KMS-11 (cell line): Measurements from ENCODE around the gene CBX3.
"Not testable (repeated sequence)": the region's sequence is repeated elsewhere in the genome, so short reads cannot be mapped to it uniquely, and the experiment has no call there.

ENCODE experiments used
- H2AFZ ChIP-seq: fragments of 200-600 bp; sonication (generic); 2 replicates; pipeline ENCODE4 v1.6.1; 2016; ENCODE audit warnings: antibody characterized with exemption, mixed run types, low read depth
- H3K27ac ChIP-seq: fragments of 200-600 bp; sonication (generic); 2 replicates; pipeline ENCODE4 v1.6.1; 2016; ENCODE audit warnings: mild to moderate bottlenecking, mixed run types
- H3K27me3 ChIP-seq: fragments of 200-600 bp; sonication (generic); 2 replicates; pipeline ENCODE4 v1.6.1; 2017; ENCODE audit warnings: mild to moderate bottlenecking, low read depth, mixed run types, moderate library complexity; ENCODE audit not compliant: insufficient read depth
- H3K36me3 ChIP-seq: fragments of 200-600 bp; sonication (generic); 2 replicates; pipeline ENCODE4 v1.6.1; 2017; ENCODE audit warnings: mild to moderate bottlenecking, mixed run types; ENCODE audit not compliant: insufficient read depth
- H3K4me1 ChIP-seq: fragments of 200-600 bp; sonication (generic); 2 replicates; pipeline ENCODE4 v1.6.1; 2016; ENCODE audit warnings: mild to moderate bottlenecking, low read depth, mixed run types; ENCODE audit not compliant: poor library complexity, severe bottlenecking
- H3K4me2 ChIP-seq: fragments of 200-600 bp; sonication (generic); 2 replicates; pipeline ENCODE4 v1.7.0; 2016; ENCODE audit warnings: mild to moderate bottlenecking, mixed run types
- H3K4me3 ChIP-seq: fragments of 200-600 bp; sonication (generic); IDR thresholded peaks from 2 replicates; pipeline ENCODE4 v1.6.1; 2017; ENCODE audit warnings: low read depth, low read length, mixed read lengths; ENCODE audit not compliant: insufficient read depth
- H3K79me2 ChIP-seq: fragments of 200-600 bp; sonication (generic); 2 replicates; pipeline ENCODE4 v1.6.1; 2016; ENCODE audit warnings: low read depth, mixed run types; ENCODE audit not compliant: insufficient read depth
- H3K9ac ChIP-seq: fragments of 200-600 bp; sonication (generic); 2 replicates; pipeline ENCODE4 v1.6.1; 2016; ENCODE audit warnings: mild to moderate bottlenecking, mixed run types
- H4K20me1 ChIP-seq: fragments of 200-600 bp; sonication (generic); 2 replicates; pipeline ENCODE4 v1.6.1; 2016; ENCODE audit warnings: mild to moderate bottlenecking, mixed run types; ENCODE audit not compliant: insufficient read depth
- TF ChIP-seq, protein P1 (sequence below): fragments of 200-600 bp; sonication (generic); conservative IDR thresholded peaks from 2 replicates; pipeline ENCODE4 v1.6.1; 2017; ENCODE audit warnings: low read depth, mild to moderate bottlenecking, antibody characterized with exemption, low read length, moderate library complexity, mixed read lengths

Gene CBX3

DNA sequence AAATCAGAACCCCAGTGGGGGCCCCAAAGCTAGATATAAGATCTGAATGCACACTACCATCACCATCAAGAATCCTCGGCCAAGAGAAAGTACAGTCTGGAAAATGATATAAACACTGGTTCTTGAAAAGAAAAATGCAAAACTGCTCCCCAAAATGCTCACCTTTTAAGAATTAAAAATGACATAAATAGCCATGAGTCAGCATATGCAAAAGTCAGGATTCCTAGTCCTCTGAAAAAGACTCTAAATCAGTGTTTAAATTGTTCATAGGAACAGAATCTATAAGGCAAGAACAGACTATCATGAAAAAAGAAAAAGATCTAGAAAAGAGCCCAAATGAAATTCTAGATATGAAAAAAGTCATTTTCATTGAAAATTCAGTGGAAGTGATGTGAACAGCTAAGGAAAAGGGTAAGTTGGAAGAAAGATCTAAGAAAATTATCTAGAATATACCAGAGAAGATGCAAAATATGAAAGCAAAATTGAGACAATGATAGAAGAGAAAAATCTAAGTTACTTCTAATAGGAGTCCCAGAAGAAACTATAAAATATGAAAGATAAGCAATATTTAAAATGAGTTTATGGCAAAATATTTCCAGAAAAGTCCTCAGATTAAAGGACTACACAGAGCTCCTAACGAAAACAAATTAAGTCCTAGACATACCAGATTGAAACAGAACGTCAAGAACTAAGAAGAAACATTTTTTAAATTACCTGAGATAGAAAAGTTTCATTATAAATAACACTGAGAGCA is 19.9 kb upstream of the CBX3 start:
- no peak overlapping the region for H3K9ac ChIP-seq
- H3K27ac ChIP-seq, result peak overlapping the region; percentile 36; the same call in 1 of the 2 replicates
- H3K4me2 ChIP-seq, result no peak overlapping the region
- TF ChIP-seq, protein P1, sequence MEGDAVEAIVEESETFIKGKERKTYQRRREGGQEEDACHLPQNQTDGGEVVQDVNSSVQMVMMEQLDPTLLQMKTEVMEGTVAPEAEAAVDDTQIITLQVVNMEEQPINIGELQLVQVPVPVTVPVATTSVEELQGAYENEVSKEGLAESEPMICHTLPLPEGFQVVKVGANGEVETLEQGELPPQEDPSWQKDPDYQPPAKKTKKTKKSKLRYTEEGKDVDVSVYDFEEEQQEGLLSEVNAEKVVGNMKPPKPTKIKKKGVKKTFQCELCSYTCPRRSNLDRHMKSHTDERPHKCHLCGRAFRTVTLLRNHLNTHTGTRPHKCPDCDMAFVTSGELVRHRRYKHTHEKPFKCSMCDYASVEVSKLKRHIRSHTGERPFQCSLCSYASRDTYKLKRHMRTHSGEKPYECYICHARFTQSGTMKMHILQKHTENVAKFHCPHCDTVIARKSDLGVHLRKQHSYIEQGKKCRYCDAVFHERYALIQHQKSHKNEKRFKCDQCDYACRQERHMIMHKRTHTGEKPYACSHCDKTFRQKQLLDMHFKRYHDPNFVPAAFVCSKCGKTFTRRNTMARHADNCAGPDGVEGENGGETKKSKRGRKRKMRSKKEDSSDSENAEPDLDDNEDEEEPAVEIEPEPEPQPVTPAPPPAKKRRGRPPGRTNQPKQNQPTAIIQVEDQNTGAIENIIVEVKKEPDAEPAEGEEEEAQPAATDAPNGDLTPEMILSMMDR, result no peak
- no peaks in the 10 kb centered on the region for H3K36me3 ChIP-seq
- peaks cover 12% of the 10 kb centered on the region; the same call in 1 of the 2 replicates for H3K79me2 ChIP-seq
- peaks cover 5% of the 10 kb centered on the region for H4K20me1 ChIP-seq
- no peaks in the 10 kb centered on the region for H3K27me3 ChIP-seq
- H3K4me3 ChIP-seq, result no peak overlapping the region
- peaks cover 31% of the 10 kb centered on the region for H3K4me1 ChIP-seq
- H2AFZ ChIP-seq, result no peak overlapping the region

DNA sequence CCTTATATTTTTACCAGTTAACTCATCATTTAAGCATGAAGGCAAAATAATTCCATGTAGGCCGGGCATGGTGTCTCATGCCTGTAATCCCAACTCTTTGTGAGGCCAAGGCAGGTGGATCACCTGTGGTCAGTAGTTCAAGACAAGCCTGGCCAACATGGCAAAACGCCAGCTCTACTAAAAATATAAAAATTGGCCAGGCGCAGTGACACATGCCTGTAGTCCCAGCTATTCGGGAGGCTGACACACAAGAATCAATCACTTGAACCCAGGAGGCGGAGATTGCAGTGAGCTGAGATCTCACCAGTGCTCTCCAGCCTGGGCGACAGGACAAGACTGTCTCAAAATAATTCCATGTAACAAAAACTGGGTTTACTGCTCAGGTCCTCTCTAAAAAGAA is 19.3 kb upstream of the CBX3 start:
- Histone ChIP-seq H3K27me3 (no peaks in the 10 kb centered on the region), H2AFZ (no peak overlapping the region), H3K27ac (no peak overlapping the region; the same call in 1 of the 2 replicates), H3K36me3 (no peaks in the 10 kb centered on the region), H3K4me2 (no peak overlapping the region), H3K79me2 (peaks cover 11% of the 10 kb centered on the region; the same call in 1 of the 2 replicates), H3K4me1 (peaks cover 38% of the 10 kb centered on the region), H3K9ac (no peak overlapping the region), H3K4me3 (no peak overlapping the region), H4K20me1 (peaks cover 11% of the 10 kb centered on the region)
- TF ChIP-seq, protein P1, result no peak

DNA sequence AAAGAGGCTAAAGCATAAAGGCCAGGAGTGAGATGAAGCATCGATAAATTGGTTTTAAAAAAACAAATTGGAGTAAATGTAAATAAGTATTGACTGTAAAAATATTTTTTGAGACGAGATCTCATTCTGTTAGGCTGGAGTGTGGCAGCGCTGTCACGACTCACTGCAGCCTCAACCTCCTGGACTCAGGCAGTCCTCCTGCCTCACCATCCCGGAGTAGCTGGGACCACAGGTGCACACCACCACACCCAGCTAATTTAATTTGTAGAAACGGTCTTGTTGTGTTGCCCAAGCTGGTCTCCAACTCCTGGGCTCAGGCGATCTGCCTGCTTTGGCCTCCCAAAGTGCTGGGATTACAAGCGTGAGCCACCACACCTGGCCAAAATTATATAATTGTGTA is 18.8 kb upstream of the CBX3 start:
- no peaks in the 10 kb centered on the region for H3K36me3 ChIP-seq
- H4K20me1 ChIP-seq, result peaks cover 16% of the 10 kb centered on the region
- H3K4me3 ChIP-seq, result no peak overlapping the region
- TF ChIP-seq, protein P1, result no peak
- peak overlapping the region; percentile 15; the same call in 1 of the 2 replicates for H3K27ac ChIP-seq
- H3K79me2 ChIP-seq, result peaks cover 6% of the 10 kb centered on the region; the same call in 1 of the 2 replicates
- peaks cover 39% of the 10 kb centered on the region for H3K4me1 ChIP-seq
- H2AFZ ChIP-seq, result no peak overlapping the region
- no peak overlapping the region for H3K9ac ChIP-seq
- H3K4me2 ChIP-seq, result no peak overlapping the region
- H3K27me3 ChIP-seq, result no peaks in the 10 kb centered on the region

DNA sequence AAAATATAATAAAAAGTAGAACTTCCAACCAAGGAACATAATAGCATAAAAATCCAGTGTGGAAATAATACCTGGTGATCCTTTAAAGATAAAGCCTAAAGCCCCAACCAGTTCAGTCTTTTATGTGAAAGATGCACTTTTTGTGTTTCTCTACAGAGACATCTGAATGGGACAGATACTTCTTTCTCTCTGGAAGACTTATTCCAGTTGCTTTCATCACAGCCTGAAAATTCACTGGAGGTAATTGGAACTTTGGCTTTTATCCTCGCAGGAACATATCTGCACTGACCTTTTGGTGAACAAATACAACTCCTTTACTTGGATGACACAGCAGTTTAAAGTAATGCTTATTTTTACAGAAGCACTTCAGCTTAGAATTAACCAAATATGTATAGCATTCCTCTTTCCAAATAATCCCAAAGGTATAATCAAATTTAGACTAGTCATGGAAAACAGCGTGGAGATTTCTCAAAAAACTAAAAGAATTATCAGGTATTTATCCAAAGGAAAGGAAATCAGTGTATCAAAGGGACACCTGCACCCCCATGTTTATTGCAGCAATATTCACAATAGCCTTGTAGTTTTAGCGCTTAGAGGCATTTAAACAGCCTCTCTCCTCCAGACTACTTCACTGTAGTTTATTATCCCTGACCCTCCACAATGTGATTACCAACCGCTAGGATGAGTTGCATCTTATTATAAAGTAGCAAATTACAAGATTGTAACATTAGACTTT is 17.8 kb upstream of the CBX3 start:
- H3K36me3 ChIP-seq, result no peaks in the 10 kb centered on the region
- H3K4me1 ChIP-seq, result peaks cover 46% of the 10 kb centered on the region
- H3K27me3 ChIP-seq, result no peaks in the 10 kb centered on the region
- peaks cover 24% of the 10 kb centered on the region for H4K20me1 ChIP-seq
- H3K9ac ChIP-seq, result no peak overlapping the region
- TF ChIP-seq, protein P1, result no peak
- H3K4me2 ChIP-seq, result no peak overlapping the region
- H3K79me2 ChIP-seq, result peaks cover 4% of the 10 kb centered on the region; the same call in 1 of the 2 replicates
- H2AFZ ChIP-seq, result no peak overlapping the region
- peak overlapping the region; percentile 15; the same call in 1 of the 2 replicates for H3K27ac ChIP-seq
- H3K4me3 ChIP-seq, result no peak overlapping the region

DNA sequence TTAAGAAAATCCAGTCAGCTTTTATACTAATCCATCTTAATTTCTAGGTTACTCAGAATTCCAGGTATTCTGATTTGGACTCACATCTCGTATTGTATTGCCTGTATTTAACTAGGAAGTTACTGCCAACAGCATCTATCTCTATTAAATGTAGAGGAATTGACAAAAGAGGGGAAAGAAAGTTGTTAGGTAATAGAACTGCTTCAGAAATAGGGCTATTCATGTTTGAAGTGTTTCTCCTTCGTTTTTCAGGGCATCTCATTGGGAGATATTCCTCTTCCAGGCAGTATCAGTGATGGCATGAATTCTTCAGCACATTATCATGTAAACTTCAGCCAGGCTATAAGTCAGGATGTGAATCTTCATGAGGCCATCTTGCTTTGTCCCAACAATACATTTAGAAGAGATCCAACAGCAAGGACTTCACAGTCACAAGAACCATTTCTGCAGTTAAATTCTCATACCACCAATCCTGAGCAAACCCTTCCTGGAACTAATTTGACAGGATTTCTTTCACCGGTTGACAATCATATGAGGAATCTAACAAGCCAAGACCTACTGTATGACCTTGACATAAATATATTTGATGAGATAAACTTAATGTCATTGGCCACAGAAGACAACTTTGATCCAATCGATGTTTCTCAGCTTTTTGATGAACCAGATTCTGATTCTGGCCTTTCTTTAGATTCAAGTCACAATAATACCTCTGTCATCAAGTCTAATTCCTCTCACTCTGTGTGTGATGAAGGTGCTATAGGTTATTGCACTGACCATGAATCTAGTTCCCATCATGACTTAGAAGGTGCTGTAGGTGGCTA is 17.1 kb upstream of the CBX3 start:
- not testable (repeated sequence) for H3K27me3 ChIP-seq, H2AFZ ChIP-seq, H3K36me3 ChIP-seq, H3K79me2 ChIP-seq, H3K4me2 ChIP-seq, H3K4me3 ChIP-seq, H3K9ac ChIP-seq
- Histone ChIP-seq H3K4me1 (peaks cover 54% of the 10 kb centered on the region), H4K20me1 (peaks cover 31% of the 10 kb centered on the region), H3K27ac (peak overlapping the region; percentile 15; the same call in 1 of the 2 replicates)
